Body of pancreas (tissue), 4 donors: ENCODE measurements around the gene HSPA14. TPM values are rescaled to one million over a fixed set of nuclear protein-coding genes. Genes with fewer than 3 reads are reported as not detected.
"Not testable (repeated sequence)": the region's sequence is repeated elsewhere in the genome, so short reads cannot be mapped to it uniquely, and the experiment has no call there.

ENCODE experiments used
- ATAC-seq: fragments of 150-250 bp; one replicate; pipeline ENCODE4 v1.9.1; 2016
- DNase-seq, 4 donors: peaks; one replicate each; pipeline ENCODE4 v3.0.0-alpha.2; 2019
- H3K27ac ChIP-seq, 4 donors: fragments of 200-600 bp; sonication (generic); 1 replicate in 3 of 4; 2 replicates in 1 of 4; pipeline versions ENCODE4 v1.5.1 to v1.6.1; 2016 to 2019; ENCODE audit warnings: mild to moderate bottlenecking in 1 of 4, mixed read lengths in 1 of 4, moderate library complexity in 1 of 4
- H3K27me3 ChIP-seq, 2 donors: fragments of 200-600 bp; sonication (generic); one replicate each; pipeline ENCODE4 v1.6.0; 2016; ENCODE audit warnings: mild to moderate bottlenecking in 1 of 2
- H3K36me3 ChIP-seq, 2 donors: fragments of 200-600 bp; sonication (generic); replicated peaks in 1 of 2; 2 replicates each; pipeline ENCODE4 v1.5.1; 2016; ENCODE audit warnings: low read depth in 2 of 2; ENCODE audit not compliant: insufficient read depth in 1 of 2
- H3K4me1 ChIP-seq: fragments of 200-600 bp; sonication (generic); one replicate; pipeline ENCODE4 v1.6.0; 2016
- H3K4me3 ChIP-seq, 2 donors: fragments of 200-600 bp; sonication (generic); 1 replicate in 1 of 2; 2 replicates in 1 of 2; pipeline ENCODE4 v1.5.1; 2016 to 2019
- H3K9me3 ChIP-seq, 3 donors: fragments of 200-600 bp; sonication (generic); 1 replicate in 2 of 3; 2 replicates in 1 of 3; pipeline ENCODE4 v1.5.1; 2016
- CTCF ChIP-seq, 7 experiments: fragments of 450-650 bp in 4 of 7; fragments of 200-600 bp in 3 of 7; sonication (generic) in 3 of 7; IDR thresholded peaks; one replicate each; pipeline ENCODE4 v1.5.1; 2016 to 2019; ENCODE audit warnings: antibody characterized with exemption in 7 of 7
- POLR2A ChIP-seq, 3 donors: fragments of 450-650 bp; IDR thresholded peaks; one replicate each; pipeline ENCODE4 v1.6.1; 2016; ENCODE audit warnings: antibody characterized with exemption in 3 of 3, mild to moderate bottlenecking in 2 of 3
- WGBS, 2 donors: methylation state at CpG; one replicate each; pipeline ENCODE4 v1.1.5; 2017; 5-methylcytosine and 5-hydroxymethylcytosine counted together
- intact Hi-C: fragments of 100-400 bp; cut with DNase I; formaldehyde crosslinking; loops from one replicate; pipeline ENCODE4 v1.15.1; 2023
- total RNA-seq, 2 donors: library from RNA; depleted of rRNA; stranded (reverse); fragments of >200 nt; gene quantifications; one replicate each; pipeline ENCODE4 v1.1.0, GENCODE V29; 2016

Gene HSPA14
- total RNA-seq, 2 donors from 2014 or later: 6.6 to 7.8 TPM

- intact Hi-C loops: no loop called here
- WGBS, 2 donors: 88 to 89% methylated on average over 6 of the region's 6 CpGs
- H3K4me3 ChIP-seq: no peak overlapping the region
- no peaks in the 10 kb centered on the region for H3K27me3 ChIP-seq
- no peak overlapping the region for H3K27ac ChIP-seq
- DNase-seq: no peak
- no peaks in the 10 kb centered on the region for H3K9me3 ChIP-seq
- TF ChIP-seq CTCF (IDR thresholded peaks at IDR 0.05): no peak
- TF ChIP-seq POLR2A (IDR thresholded peaks at IDR 0.05): no peak
- ATAC-seq: no peak
- no peaks in the 10 kb centered on the region for H3K4me1 ChIP-seq
- H3K36me3 ChIP-seq: no peaks in the 10 kb centered on the region
Measured at GRCh38 chr10:14815681-14816080, 22.4 kb upstream of the HSPA14 start.

- WGBS, 2 donors: 94 to 96% methylated on average over 7 of the region's 7 CpGs
- intact Hi-C loops, H3K4me1 ChIP-seq, DNase-seq, H3K9me3 ChIP-seq, H3K36me3 ChIP-seq, ATAC-seq, H3K4me3 ChIP-seq, H3K27ac ChIP-seq, H3K27me3 ChIP-seq: not testable (repeated sequence)
Measured at GRCh38 chr10:14816717-14817116, 21.4 kb upstream of the HSPA14 start.

- intact Hi-C loops: loop anchor here (10.0 kb wide), 1 partner anchor 315 kb away; no protein-coding TSS in a partner anchor
- no peaks in the 10 kb centered on the region for H3K36me3 ChIP-seq
- H3K4me3 ChIP-seq: no peak overlapping the region
- peaks cover 4% of the 10 kb centered on the region for H3K4me1 ChIP-seq
- no peak for DNase-seq
- ATAC-seq: no peak
- H3K9me3 ChIP-seq: no peaks in the 10 kb centered on the region
- 95 to 96% methylated on average over 10 of the region's 10 CpGs for WGBS, 2 donors
- H3K27ac ChIP-seq: no peak overlapping the region
- H3K27me3 ChIP-seq: no peaks in the 10 kb centered on the region
- no peak for TF ChIP-seq CTCF (IDR thresholded peaks at IDR 0.05)
- TF ChIP-seq POLR2A (IDR thresholded peaks at IDR 0.05): no peak
Measured at GRCh38 chr10:14820010-14820774, 17.9 kb upstream of the HSPA14 start.

- ATAC-seq (no peak), DNase-seq (no peak)
- Histone ChIP-seq H3K4me3 (no peak overlapping the region), H3K9me3 (no peaks in the 10 kb centered on the region), H3K36me3 (no peaks in the 10 kb centered on the region), H3K27ac (no peak overlapping the region), H3K27me3 (no peaks in the 10 kb centered on the region), H3K4me1 (peaks cover 4% of the 10 kb centered on the region)
- TF ChIP-seq POLR2A (IDR thresholded peaks at IDR 0.05): no peak
- TF ChIP-seq CTCF (IDR thresholded peaks at IDR 0.05): no peak
- WGBS, 2 donors: 87 to 97% methylated on average over 5 of the region's 5 CpGs
- intact Hi-C loops: loop anchor here (10.0 kb wide), 1 partner anchor 316 kb away; no protein-coding TSS in a partner anchor
Measured at GRCh38 chr10:14820775-14821154, 17.3 kb upstream of the HSPA14 start.

- no peaks in the 10 kb centered on the region for H3K9me3 ChIP-seq
- DNase-seq (no peak), ATAC-seq (no peak)
- TF ChIP-seq POLR2A (IDR thresholded peaks at IDR 0.05) (no peak), CTCF (IDR thresholded peaks at IDR 0.05) (no peak)
- H3K4me3 ChIP-seq: no peak overlapping the region
- no peak overlapping the region for H3K27ac ChIP-seq
- 66 to 71% methylated on average over 6 of the region's 6 CpGs for WGBS, 2 donors
- no peaks in the 10 kb centered on the region for H3K36me3 ChIP-seq
- intact Hi-C loops: loop anchor here (10.0 kb wide), 1 partner anchor 317 kb away; no protein-coding TSS in a partner anchor
- H3K4me1 ChIP-seq: peaks cover 4% of the 10 kb centered on the region
- H3K27me3 ChIP-seq: no peaks in the 10 kb centered on the region
Measured at GRCh38 chr10:14821635-14822375, 16.3 kb upstream of the HSPA14 start.
